ENCODE results near the gene METTL16. TPM values are rescaled to one million over a fixed set of nuclear protein-coding genes. Genes with fewer than 3 reads are reported as not detected.

Gene METTL16
- total and polyA plus RNA-seq, 11 donors: 13.9 to 32.0 (median 24.3) TPM

DNA sequence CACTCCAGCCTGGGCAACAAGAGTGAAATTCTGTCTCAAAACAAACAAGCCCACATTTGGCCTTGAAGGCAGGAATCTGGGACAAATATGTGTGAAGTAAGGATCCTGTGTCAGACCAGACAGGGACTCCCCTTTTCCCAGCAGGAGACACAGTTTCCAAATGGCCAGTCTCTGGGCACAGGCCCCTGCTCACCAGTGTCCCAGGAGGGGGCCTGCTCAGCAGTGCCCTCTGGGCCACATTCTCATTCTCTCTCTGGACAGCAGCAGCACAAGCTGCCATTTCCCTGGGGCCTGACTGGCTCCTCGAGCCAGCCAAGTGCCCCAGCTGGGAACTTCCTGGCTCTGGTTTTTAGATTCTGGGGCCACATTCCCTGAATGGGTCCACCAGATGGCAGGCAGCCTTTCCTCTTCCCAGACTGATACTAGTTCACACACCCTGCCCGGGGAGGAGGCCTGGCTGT is 99.1 kb downstream of the METTL16 start:
- Histone ChIP-seq H3K27me3 (no peaks in the 10 kb centered on the region), H3K27ac (peak overlapping the region in 11 of 12 donors; percentile 2 to 63 (median 41)), H3K4me3 (no peak overlapping the region), H3K36me3 (peaks cover 0 to 20% (median 3%) of the 10 kb centered on the region in 9 donors), H3K9me3 (no peaks in the 10 kb centered on the region), H3K4me1 (peaks cover 0 to 27% (median 14%) of the 10 kb centered on the region in 12 donors)
- 8 to 29% (median 17%) methylated on average over 2 of the region's 2 CpGs for WGBS, 4 donors
- ATAC-seq (peak; percentile 43 to 82 (median 67)), DNase-seq (no peak)
- TF ChIP-seq, protein P1, sequence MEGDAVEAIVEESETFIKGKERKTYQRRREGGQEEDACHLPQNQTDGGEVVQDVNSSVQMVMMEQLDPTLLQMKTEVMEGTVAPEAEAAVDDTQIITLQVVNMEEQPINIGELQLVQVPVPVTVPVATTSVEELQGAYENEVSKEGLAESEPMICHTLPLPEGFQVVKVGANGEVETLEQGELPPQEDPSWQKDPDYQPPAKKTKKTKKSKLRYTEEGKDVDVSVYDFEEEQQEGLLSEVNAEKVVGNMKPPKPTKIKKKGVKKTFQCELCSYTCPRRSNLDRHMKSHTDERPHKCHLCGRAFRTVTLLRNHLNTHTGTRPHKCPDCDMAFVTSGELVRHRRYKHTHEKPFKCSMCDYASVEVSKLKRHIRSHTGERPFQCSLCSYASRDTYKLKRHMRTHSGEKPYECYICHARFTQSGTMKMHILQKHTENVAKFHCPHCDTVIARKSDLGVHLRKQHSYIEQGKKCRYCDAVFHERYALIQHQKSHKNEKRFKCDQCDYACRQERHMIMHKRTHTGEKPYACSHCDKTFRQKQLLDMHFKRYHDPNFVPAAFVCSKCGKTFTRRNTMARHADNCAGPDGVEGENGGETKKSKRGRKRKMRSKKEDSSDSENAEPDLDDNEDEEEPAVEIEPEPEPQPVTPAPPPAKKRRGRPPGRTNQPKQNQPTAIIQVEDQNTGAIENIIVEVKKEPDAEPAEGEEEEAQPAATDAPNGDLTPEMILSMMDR (IDR thresholded peaks at IDR 0.05): peak in 5 of 12 donors; percentile 7 to 41 (median 33)
- TF ChIP-seq POLR2A (IDR thresholded peaks at IDR 0.05): no peak
- intact Hi-C loops (cut with DNase I): no loop called here

DNA sequence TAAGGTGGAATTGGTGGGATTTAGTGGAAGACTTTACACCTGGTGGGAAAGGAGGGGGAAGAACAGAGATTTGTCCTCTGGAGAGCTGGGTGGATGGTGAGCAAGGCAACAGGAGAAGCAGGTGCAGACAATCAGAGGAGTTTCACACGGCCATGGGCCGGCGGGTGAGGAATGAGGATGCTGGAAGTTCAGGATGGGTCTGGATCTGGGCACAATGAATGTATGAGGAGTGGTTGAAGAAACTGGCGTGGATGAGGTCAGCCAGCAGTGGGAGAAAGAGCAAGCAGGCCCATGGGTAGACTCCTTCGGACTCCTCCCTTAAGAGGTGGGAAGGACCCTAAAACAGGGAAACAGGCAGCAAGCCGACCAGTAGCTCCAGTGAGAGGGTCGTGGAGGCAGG is 100.7 kb downstream of the METTL16 start:
- H3K36me3 ChIP-seq: peaks cover 0 to 20% (median 3%) of the 10 kb centered on the region in 9 donors
- WGBS, 4 donors: 90 to 96% (median 93%) methylated on average over 7 of the region's 7 CpGs
- TF ChIP-seq, protein P1 (IDR thresholded peaks at IDR 0.05): no peak
- TF ChIP-seq POLR2A (IDR thresholded peaks at IDR 0.05): no peak
- H3K4me3 ChIP-seq: no peak overlapping the region
- H3K27ac ChIP-seq: no peak overlapping the region
- peaks cover 0 to 37% (median 29%) of the 10 kb centered on the region in 12 donors for H3K4me1 ChIP-seq
- ATAC-seq: no peak
- DNase-seq: no peak
- intact Hi-C loops (cut with DNase I): loop anchor here in 1 of 10 donors (2.0 kb wide), 1 partner anchor 24 kb away; no protein-coding TSS in a partner anchor
- H3K27me3 ChIP-seq: no peaks in the 10 kb centered on the region
- no peaks in the 10 kb centered on the region for H3K9me3 ChIP-seq

DNA sequence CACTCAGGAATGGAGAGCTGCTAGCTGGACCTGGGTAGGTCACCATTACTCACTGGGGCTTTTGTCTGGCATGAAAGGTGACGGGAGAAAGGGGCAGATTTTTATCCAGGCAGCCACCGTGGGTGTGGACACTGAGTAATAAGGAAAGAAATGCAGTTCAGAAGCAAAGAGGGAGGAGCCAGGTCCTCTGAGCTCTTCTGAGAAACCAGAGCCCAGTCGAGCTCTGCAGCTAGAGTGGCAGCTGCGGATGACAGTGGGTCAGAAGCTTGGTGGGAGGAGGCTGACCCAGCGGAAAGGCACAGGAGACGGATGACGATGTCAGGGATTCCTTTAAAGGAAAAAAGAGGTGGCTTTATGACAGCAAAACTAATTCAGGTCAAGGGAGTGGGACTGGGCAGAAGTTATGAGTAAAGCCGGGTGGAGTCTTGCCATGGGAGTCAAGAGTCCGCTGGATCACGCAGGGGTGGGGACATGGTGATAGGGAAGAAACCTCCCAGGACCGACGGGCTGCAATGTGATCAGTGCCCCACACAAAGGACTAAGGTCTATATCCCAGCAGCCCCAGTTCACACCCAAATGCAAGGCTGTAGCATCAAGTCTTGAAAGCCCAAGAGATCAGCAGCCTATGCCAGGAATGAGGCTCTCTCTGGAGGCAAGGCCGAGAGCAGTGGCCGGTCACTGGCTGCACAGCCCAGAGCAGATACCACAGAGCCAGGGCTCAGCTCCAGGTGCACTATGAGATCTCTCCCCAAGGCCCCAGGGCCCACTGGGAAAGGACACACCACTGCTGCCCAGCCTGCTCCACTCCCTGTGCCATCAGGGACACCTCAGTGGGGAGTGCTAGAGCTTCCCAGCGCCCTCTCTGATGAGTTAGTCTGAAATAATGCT is 104.5 kb downstream of the METTL16 start:
- WGBS, 4 donors: 59 to 61% (median 60%) methylated on average over 13 to 15 of the region's 15 CpGs
- DNase-seq (peak in 4 of 5 donors; percentile 64 to 81 (median 70)), ATAC-seq (peak; percentile 31 to 78 (median 72))
- Histone ChIP-seq H3K4me3 (no peak overlapping the region), H3K27me3 (no peaks in the 10 kb centered on the region), H3K36me3 (no peaks in the 10 kb centered on the region), H3K27ac (peak overlapping the region in 11 of 12 donors; percentile 65 to 99 (median 73)), H3K4me1 (peaks cover 0 to 59% (median 47%) of the 10 kb centered on the region in 12 donors), H3K9me3 (no peaks in the 10 kb centered on the region)
- intact Hi-C loops (cut with DNase I): loop anchor here in 1 of 10 donors (2.0 kb wide), 1 partner anchor 16 kb away; no protein-coding TSS in a partner anchor
- TF ChIP-seq POLR2A (IDR thresholded peaks at IDR 0.05): peak in 1 of 2 donors; percentile 19
- TF ChIP-seq, protein P1 (IDR thresholded peaks at IDR 0.05): no peak

All from heart left ventricle (tissue), 16 donors.